ENCODE results near the gene NELL1. TPM values are rescaled to one million over a fixed set of nuclear protein-coding genes. Genes with fewer than 3 reads are reported as not detected.

The NELL1 gene
- total RNA-seq, 2 donors from 2014 or later: 0.09 to 0.11 TPM

DNA sequence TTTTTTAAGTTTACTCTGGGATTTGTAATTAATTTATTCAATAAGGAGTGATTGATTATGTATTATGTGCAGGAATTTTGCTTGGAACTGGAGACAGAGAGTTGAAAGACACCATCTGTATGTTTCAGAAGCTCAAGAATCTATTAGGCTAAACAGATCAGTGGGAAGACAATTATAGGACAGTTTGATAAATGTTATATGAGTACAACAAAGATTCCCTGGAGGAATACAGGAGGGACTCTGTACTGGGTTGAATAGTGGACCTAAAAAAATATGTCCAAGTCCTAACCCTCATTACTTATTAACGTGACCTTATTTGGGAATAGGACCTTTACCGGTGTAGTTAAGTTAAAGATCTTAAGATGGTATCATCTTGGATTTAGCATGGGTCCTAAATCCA lies 681.2 kb downstream of the NELL1 start:
- no peaks in the 10 kb centered on the region for H3K27me3 ChIP-seq (ENCODE audit: control insufficient read depth, insufficient read depth, low read length, poor library complexity, severe bottlenecking)
- H3K9ac ChIP-seq (ENCODE audit: extremely low read depth, low read length, poor library complexity, severe bottlenecking): no peak overlapping the region
- H3K4me1 Mint-ChIP-seq: peaks cover 10% of the 10 kb centered on the region
- H3K9me3 ChIP-seq (ENCODE audit: control insufficient read depth, low read length): no peaks in the 10 kb centered on the region
- no peaks in the 10 kb centered on the region for H3K36me3 ChIP-seq (ENCODE audit: control insufficient read depth, insufficient read depth, low read length)
- H3K27ac ChIP-seq (ENCODE audit: low read depth, low read length): no peak overlapping the region
- no peak overlapping the region for H3K4me3 ChIP-seq (ENCODE audit: low read length)
- no peak overlapping the region for H3K4me3 Mint-ChIP-seq
- DNase-seq: no peak
- whole genome bisulfite sequencing, 2 experiments (ENCODE audit: insufficient coverage in 1 of 2, insufficient read length in 1 of 2): 77 to 90% methylated on average over 2 of the region's 2 CpGs
- no peaks in the 10 kb centered on the region for H3K9me3 Mint-ChIP-seq
- no peaks in the 10 kb centered on the region for H3K27me3 Mint-ChIP-seq (ENCODE audit: insufficient read depth)
- H3K27ac Mint-ChIP-seq: no peak overlapping the region
- no peaks in the 10 kb centered on the region for H3K36me3 Mint-ChIP-seq (ENCODE audit: low read depth)
- peaks cover 10% of the 10 kb centered on the region for H3K4me1 ChIP-seq (ENCODE audit: control insufficient read depth, insufficient read depth, low read length)
- TF ChIP-seq, protein P1, sequence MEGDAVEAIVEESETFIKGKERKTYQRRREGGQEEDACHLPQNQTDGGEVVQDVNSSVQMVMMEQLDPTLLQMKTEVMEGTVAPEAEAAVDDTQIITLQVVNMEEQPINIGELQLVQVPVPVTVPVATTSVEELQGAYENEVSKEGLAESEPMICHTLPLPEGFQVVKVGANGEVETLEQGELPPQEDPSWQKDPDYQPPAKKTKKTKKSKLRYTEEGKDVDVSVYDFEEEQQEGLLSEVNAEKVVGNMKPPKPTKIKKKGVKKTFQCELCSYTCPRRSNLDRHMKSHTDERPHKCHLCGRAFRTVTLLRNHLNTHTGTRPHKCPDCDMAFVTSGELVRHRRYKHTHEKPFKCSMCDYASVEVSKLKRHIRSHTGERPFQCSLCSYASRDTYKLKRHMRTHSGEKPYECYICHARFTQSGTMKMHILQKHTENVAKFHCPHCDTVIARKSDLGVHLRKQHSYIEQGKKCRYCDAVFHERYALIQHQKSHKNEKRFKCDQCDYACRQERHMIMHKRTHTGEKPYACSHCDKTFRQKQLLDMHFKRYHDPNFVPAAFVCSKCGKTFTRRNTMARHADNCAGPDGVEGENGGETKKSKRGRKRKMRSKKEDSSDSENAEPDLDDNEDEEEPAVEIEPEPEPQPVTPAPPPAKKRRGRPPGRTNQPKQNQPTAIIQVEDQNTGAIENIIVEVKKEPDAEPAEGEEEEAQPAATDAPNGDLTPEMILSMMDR (conservative IDR thresholded peaks at IDR 0.05): no peak

DNA sequence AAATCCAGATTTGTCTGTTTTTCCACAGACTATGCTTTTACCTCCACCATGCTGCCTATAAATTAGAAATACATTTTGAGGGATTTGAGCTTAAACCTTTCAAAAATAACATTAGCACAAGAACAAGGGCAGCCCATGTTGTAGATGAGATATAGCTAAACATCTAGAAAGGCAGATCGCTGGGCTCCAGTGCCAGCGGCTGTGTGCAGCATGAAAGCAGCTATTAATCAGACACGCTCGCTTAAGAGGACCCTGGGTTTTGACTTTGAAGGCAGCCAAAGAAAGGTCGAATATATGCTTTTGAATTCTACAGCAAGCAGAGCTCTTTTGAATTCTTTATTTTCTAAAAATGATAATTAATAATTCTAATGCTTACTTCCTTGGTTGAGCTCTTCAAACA lies 684.0 kb downstream of the NELL1 start:
- Histone ChIP-seq H3K27me3 (ENCODE audit: control insufficient read depth, insufficient read depth, low read length, poor library complexity, severe bottlenecking) (no peaks in the 10 kb centered on the region), H3K9ac (ENCODE audit: extremely low read depth, low read length, poor library complexity, severe bottlenecking) (no peak overlapping the region), H3K9me3 (ENCODE audit: control insufficient read depth, low read length) (no peaks in the 10 kb centered on the region), H3K36me3 (ENCODE audit: control insufficient read depth, insufficient read depth, low read length) (no peaks in the 10 kb centered on the region), H3K27ac (ENCODE audit: low read depth, low read length) (no peak overlapping the region), H3K4me1 (ENCODE audit: control insufficient read depth, insufficient read depth, low read length) (peaks cover 10% of the 10 kb centered on the region), H3K4me3 (ENCODE audit: low read length) (no peak overlapping the region)
- Mint-ChIP-seq H3K9me3 (no peaks in the 10 kb centered on the region), H3K4me1 (peaks cover 18% of the 10 kb centered on the region), H3K36me3 (ENCODE audit: low read depth) (no peaks in the 10 kb centered on the region), H3K27me3 (ENCODE audit: insufficient read depth) (no peaks in the 10 kb centered on the region), H3K4me3 (no peak overlapping the region), H3K27ac (no peak overlapping the region)
- no peak for DNase-seq
- 91 to 95% methylated on average over 4 to 5 of the region's 5 CpGs for WGBS, 2 experiments (ENCODE audit: insufficient coverage in 1 of 2, insufficient read length in 1 of 2)
- TF ChIP-seq, protein P1 (conservative IDR thresholded peaks at IDR 0.05): no peak

DNA sequence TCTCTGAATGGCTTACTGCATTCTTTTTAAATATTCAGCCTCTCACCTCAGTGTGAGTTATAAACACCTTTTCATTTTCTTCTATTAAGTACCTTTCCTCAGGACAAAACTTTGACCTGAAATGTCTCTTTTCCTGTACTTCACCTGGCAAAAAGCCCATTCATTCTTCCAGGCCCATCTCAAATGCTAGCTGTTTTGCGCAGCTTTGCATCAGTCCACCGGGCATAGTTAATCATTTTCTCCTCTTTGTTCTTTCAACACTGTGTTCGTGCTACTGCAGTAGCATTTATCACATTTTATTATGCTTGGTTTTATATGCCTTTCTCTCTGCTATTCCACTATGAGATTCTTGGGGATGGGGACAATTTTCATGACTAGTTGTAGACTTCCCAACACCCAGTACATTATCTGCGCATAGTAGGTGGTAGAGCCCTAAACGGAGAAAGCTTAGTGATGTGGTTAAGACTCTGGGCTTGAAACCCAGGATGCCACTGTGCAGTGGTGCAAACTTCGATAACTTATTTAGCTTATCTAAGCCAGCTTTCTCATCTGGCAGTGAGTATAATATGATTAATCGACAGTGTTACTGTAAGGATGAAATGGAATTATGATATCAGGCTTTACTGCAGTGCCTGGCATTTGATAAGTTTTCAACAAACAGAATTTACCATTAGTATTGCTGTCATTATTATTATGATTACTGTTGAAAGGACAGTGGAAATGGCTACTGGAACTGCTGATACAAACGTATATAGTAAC lies 695.7 kb downstream of the NELL1 start:
- Mint-ChIP-seq H3K9me3 (no peaks in the 10 kb centered on the region), H3K36me3 (ENCODE audit: low read depth) (no peaks in the 10 kb centered on the region), H3K4me1 (peaks cover 22% of the 10 kb centered on the region), H3K27ac (no peak overlapping the region), H3K27me3 (ENCODE audit: insufficient read depth) (no peaks in the 10 kb centered on the region), H3K4me3 (no peak overlapping the region)
- no peak overlapping the region for H3K4me3 ChIP-seq (ENCODE audit: low read length)
- no peak for DNase-seq
- H3K9ac ChIP-seq (ENCODE audit: extremely low read depth, low read length, poor library complexity, severe bottlenecking): no peak overlapping the region
- H3K27me3 ChIP-seq (ENCODE audit: control insufficient read depth, insufficient read depth, low read length, poor library complexity, severe bottlenecking): no peaks in the 10 kb centered on the region
- TF ChIP-seq, protein P1 (conservative IDR thresholded peaks at IDR 0.05): no peak
- WGBS, 2 experiments (ENCODE audit: insufficient coverage in 1 of 2, insufficient read length in 1 of 2): 92 to 100% methylated on average over 5 to 8 of the region's 8 CpGs
- peaks cover 9% of the 10 kb centered on the region for H3K4me1 ChIP-seq (ENCODE audit: control insufficient read depth, insufficient read depth, low read length)
- H3K27ac ChIP-seq (ENCODE audit: low read depth, low read length): no peak overlapping the region
- no peaks in the 10 kb centered on the region for H3K36me3 ChIP-seq (ENCODE audit: control insufficient read depth, insufficient read depth, low read length)
- H3K9me3 ChIP-seq (ENCODE audit: control insufficient read depth, low read length): peaks cover 5% of the 10 kb centered on the region
